GM19099 (cell line): ENCODE measurements around the gene HNRNPA0.

Experiments used
- POLR2A ChIP-seq: IDR thresholded peaks from 3 replicates; pipeline ENCODE4 v1.6.1; 2011; ENCODE audit warnings: low read depth; ENCODE audit not compliant: insufficient read length; ENCODE audit errors: extremely low read depth

Gene HNRNPA0

GRCh38 chr5:137736496-137736895 is 17.7 kb downstream of the HNRNPA0 start:
- TF ChIP-seq POLR2A = no peak

GRCh38 chr5:137735555-137736284 is 18.4 kb downstream of the HNRNPA0 start, which contains the start of gene KLHL3:
KLHL3 (minus strand) TSS chr5:137736089; CDS start chr5:137735646, 443 bp downstream.
- no peak for TF ChIP-seq POLR2A

- peak; percentile 43 for TF ChIP-seq POLR2A
Measured at GRCh38 chr5:137734962-137735554, 19.1 kb downstream of the HNRNPA0 start.

GRCh38 chr5:137734331-137734730 is 19.8 kb downstream of the HNRNPA0 start:
- no peak for TF ChIP-seq POLR2A

- TF ChIP-seq POLR2A = no peak
Measured at GRCh38 chr5:137733922-137734321, 20.2 kb downstream of the HNRNPA0 start.

- TF ChIP-seq POLR2A = no peak
Measured at GRCh38 chr5:137733006-137733405, 21.2 kb downstream of the HNRNPA0 start.

GRCh38 chr5:137731176-137731575 is 23.0 kb downstream of the HNRNPA0 start:
- TF ChIP-seq POLR2A = no peak

GRCh38 chr5:137730336-137730735 is 23.8 kb downstream of the HNRNPA0 start:
- TF ChIP-seq POLR2A = no peak

- TF ChIP-seq POLR2A = no peak
Measured at GRCh38 chr5:137728048-137728447, 26.1 kb downstream of the HNRNPA0 start.

- TF ChIP-seq POLR2A = no peak
Measured at GRCh38 chr5:137727623-137728022, 26.5 kb downstream of the HNRNPA0 start.

GRCh38 chr5:137724251-137724650 is 29.9 kb downstream of the HNRNPA0 start:
- no peak for TF ChIP-seq POLR2A

- no peak for TF ChIP-seq POLR2A
Measured at GRCh38 chr5:137718611-137719010, 35.6 kb downstream of the HNRNPA0 start.

- no peak for TF ChIP-seq POLR2A
Measured at GRCh38 chr5:137716337-137716736, 37.8 kb downstream of the HNRNPA0 start.

GRCh38 chr5:137715456-137715855 is 38.7 kb downstream of the HNRNPA0 start:
- TF ChIP-seq POLR2A = no peak

- TF ChIP-seq POLR2A = no peak
Measured at GRCh38 chr5:137714946-137715345, 39.2 kb downstream of the HNRNPA0 start.

- no peak for TF ChIP-seq POLR2A
Measured at GRCh38 chr5:137714494-137714893, 39.7 kb downstream of the HNRNPA0 start.
